ENCODE data around the gene TXLNB.

TXLNB gene

DNA sequence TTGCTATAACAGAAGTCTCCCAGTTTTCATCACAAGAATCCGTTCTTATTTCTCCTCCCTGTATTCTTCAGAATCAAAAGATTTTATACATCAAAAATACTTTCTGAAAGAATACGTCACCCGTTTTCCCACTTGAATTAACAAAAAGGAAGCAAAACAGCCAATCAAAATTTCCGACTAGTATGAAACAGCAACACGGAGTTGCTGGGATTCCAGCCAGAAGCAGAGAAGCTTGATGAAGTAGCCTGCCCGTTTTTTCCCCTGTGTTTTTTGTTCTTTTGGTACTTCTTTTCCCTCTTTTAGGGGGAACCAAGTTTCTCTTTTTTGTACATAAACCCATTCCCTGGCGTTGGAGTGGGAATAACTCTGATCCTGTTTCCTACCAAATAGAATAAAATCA, 14.6 kb downstream of the TXLNB start:
- DNase-seq (ENCODE audit: low read depth), result no peak
- no peak overlapping the region for H3K4me3 ChIP-seq (ENCODE audit: low read length)
- no peak for TF ChIP-seq CTCF (conservative IDR thresholded peaks at IDR 0.05; ENCODE audit: low read depth, low read length)

DNA sequence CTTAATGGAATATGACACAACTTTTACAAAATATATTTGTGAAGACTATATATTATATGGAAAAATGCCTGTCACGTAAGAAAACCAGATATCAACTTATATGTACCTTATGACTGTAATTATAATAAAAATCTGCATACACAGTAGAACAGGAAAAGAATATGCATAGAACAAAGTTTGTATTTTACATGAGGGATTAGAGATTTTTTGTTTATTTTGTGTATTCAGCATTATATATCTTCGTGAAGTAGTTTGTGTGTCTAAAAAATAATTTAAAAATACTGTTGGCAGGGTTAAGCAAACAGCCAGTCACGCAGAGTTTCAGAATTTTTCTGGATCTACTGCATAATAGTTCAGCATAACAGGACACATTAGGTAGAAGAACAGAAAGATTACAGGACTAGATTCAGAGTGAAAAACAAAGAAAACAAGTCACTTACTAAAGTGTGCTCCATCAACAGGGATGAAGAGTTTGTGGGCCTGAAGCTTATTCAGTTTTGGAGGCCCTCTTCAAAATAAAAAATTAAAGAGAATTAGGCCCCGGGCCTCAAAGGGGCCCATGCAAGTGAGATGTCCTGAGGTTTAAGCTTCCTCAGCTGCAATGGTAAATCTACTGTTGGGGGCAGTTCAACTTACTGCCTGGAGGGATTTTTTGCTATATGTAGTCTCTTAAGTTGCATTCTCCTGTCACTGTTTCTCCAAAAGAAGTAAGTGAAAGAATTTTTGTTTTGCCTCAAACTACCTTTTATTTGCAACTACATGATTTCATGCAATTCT, 16.3 kb downstream of the TXLNB start:
- no peak for TF ChIP-seq CTCF (conservative IDR thresholded peaks at IDR 0.05; ENCODE audit: low read depth, low read length)
- no peak for DNase-seq (ENCODE audit: low read depth)
- H3K4me3 ChIP-seq (ENCODE audit: low read length), result no peak overlapping the region

DNA sequence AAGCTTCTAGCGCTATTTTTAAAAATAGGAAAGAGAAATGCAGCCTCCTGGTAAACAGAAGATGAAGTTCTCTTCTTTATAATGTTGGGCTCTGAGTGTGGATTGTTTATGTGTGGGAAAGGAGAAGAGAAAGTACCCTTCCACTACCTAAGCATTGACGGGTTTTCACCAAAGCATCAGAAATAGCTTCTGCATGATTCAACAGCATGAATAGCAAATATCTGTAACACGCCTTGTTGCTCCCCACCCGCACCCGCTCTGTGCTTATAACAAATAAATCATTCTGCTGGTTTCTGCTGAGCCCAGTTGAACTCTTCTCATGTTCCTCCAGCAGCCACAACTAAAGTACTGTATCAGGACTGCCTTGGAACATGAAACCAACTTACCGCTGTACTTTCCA, 20.7 kb downstream of the TXLNB start:
- no peak for TF ChIP-seq CTCF (conservative IDR thresholded peaks at IDR 0.05; ENCODE audit: low read depth, low read length)
- no peak for DNase-seq (ENCODE audit: low read depth)
- no peak overlapping the region for H3K4me3 ChIP-seq (ENCODE audit: low read length)

GRCh38 chr6:139270249-139270648, 21.5 kb downstream of the TXLNB start:
- no peak for DNase-seq (ENCODE audit: low read depth)
- no peak overlapping the region for H3K4me3 ChIP-seq (ENCODE audit: low read length)
- TF ChIP-seq CTCF (conservative IDR thresholded peaks at IDR 0.05; ENCODE audit: low read depth, low read length), result no peak

GRCh38 chr6:139265512-139266190, 26.1 kb downstream of the TXLNB start:
- no peak overlapping the region for H3K4me3 ChIP-seq (ENCODE audit: low read length)
- DNase-seq (ENCODE audit: low read depth), result no peak
- TF ChIP-seq CTCF (conservative IDR thresholded peaks at IDR 0.05; ENCODE audit: low read depth, low read length), result no peak

GRCh38 chr6:139262519-139263300, 29.1 kb downstream of the TXLNB start:
- TF ChIP-seq CTCF (conservative IDR thresholded peaks at IDR 0.05; ENCODE audit: low read depth, low read length), result no peak
- no peak for DNase-seq (ENCODE audit: low read depth)
- H3K4me3 ChIP-seq (ENCODE audit: low read length), result no peak overlapping the region
